ENCODE data around the gene CHKA.

- no peak; the same call in 1 of the 2 replicates for TF ChIP-seq POLR2AphosphoS5 (IDR thresholded peaks at IDR 0.05; ENCODE audit: low read depth, low read length)
- no peak for TF ChIP-seq TAF1 (IDR thresholded peaks at IDR 0.05; ENCODE audit: borderline replicate concordance, insufficient read depth, low read length)
Measured at GRCh38 chr11:68036141-68036716, 85.0 kb downstream of the CHKA start.
